Hematopoietic multipotent progenitor cell treated with erythropoietin and hydrocortisone succinate and interleukin-3 and kit ligand, for 15 days (in vitro differentiated cells): ENCODE measurements around the gene ERO1A.
A peak's percentile ranks its signal among the peaks of the same experiment; 100 is the strongest.

Experiments
- DNase-seq: peaks from one replicate; pipeline ENCODE4 v3.0.0-alpha.2; 2015; ENCODE audit warnings: low spot score

The ERO1A gene

DNA sequence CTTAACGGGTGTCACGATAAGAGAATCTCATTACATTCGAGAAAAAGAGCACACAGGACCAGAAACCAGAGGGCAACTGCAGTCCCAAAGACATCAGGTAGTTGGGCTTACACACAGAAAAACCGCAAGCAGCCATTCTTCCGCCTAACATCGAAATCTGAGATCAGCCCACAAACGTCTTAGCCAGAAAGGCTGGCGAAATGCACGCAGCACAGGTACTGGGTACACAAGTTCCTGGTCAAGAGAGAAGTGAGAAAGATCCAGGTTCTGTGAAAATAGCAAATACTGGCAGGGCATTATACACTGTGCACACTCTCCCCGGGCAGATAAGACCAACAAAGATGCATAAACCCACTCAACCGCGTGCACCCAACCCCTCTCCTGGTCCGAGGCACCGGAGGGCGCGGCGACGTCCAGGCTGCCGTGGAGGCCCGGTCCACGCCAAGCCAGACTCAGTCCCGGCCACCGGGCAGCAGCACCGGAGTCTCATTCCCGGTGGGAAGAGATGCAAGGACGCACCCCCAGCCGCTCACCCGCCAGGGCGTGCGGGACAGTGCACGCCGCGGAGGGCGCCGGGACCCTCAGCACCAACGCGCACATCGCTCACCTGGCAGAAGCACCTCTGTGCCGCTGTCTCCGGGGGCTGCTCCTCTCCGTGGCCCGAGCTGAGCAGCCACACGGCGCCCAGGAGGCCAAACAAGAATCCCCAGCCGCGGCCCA lies 437 bp downstream of the ERO1A start:
- DNase-seq: peak; percentile 15

GRCh38 chr14:52693532-52693931 lies 1.8 kb downstream of the ERO1A start:
- DNase-seq: no peak

GRCh38 chr14:52693036-52693435 lies 2.3 kb downstream of the ERO1A start:
- DNase-seq: no peak

DNA sequence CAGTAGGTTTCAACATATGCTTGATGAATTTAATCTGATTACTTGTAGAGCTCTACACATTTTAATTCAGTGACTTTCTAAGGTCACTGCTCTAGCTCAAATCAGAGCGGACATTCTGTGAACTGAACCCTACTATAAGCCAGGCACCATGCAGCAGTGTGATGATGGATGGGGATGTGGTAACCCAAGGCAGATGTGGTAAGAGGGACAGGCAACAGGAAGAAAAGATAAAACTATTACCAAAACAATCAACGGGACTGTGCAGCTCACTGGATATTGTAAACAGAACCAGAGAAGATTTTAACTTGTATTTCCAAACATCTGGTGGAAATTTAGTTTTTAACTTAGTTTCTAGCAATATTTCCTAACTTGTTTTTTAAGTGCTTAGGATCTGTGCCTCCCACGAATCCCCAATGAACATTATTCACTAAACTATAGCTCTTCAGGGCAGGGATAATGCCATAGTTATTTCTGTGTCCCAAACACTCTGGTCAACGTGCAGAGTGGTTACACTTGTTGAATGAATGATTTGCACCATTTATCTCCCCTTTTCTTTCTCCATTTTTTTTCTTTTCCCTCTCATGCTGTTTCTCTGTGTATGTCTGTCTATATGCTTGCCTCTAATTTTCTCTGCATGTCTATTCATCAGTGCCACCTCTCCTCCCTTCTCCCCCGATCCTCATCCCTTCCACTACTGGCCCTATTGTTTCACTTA lies 3.0 kb downstream of the ERO1A start:
- no peak for DNase-seq

- no peak for DNase-seq
These were observed 4.2 kb downstream of the ERO1A start for GRCh38 chr14:52690983-52691760.

- no peak for DNase-seq
These were observed 9.2 kb downstream of the ERO1A start for GRCh38 chr14:52686176-52686575.

- no peak for DNase-seq
These were observed 11.3 kb downstream of the ERO1A start for GRCh38 chr14:52683985-52684520.

GRCh38 chr14:52678591-52678990 lies 16.8 kb downstream of the ERO1A start:
- no peak for DNase-seq

GRCh38 chr14:52663850-52664249 lies 31.5 kb downstream of the ERO1A start:
- no peak for DNase-seq

DNA sequence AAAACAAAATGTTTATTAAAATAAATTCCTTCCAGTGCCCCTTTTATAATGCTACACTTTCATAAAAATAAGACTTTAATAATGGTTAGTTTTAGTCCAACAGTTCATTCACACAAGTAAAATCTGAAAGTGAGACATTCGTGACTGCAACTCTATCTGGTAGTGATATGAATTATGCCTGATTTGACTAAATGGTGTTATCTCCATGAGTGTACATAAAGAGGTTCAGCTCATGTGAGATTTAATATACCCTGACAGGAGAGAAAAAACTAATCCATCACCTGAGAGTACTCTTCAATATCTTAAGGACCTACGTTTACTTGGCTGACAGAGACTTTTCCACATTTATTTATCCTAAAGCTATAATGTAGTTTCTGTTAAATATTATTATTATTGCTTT lies 34.0 kb downstream of the ERO1A start:
- no peak for DNase-seq

- no peak for DNase-seq
These were observed 34.5 kb downstream of the ERO1A start for GRCh38 chr14:52660832-52661231.

DNA sequence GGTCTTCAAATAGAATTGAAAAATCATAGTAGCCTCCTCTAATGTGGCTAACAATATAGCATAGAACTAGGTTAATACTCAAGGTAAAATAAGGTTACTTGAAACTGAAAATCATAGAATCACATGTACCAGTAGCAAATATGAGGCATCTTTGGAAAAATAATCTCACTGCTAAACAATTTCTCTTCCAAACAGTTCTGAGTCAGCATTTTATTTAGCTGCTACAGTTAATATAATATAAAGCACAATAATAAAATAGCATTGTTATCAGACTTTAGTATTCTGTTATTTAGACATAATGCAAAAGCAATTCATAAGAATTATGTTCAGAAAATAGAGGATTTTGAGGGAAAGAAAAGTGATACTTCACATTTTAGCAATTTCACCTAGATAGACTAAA lies 35.0 kb downstream of the ERO1A start:
- no peak for DNase-seq

DNA sequence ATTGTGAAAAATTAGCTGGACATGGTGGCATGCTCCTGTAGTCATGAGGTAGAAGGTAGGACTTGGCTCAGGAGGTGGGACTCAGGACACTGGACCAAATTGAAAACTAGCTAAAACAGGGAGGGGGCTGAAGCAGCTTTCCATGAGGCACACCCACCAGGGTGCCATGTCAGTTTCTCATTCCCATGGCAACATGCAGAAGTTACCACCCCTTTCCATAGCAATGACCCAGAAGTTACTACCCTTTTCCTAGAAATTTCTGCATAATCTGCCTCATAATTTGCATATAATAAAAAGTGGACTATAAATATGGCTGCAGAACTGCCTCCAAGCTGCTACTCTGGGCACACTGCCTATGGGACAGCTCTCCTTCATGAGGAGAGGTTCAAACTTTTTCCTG lies 38.5 kb downstream of the ERO1A start:
- DNase-seq: no peak

DNA sequence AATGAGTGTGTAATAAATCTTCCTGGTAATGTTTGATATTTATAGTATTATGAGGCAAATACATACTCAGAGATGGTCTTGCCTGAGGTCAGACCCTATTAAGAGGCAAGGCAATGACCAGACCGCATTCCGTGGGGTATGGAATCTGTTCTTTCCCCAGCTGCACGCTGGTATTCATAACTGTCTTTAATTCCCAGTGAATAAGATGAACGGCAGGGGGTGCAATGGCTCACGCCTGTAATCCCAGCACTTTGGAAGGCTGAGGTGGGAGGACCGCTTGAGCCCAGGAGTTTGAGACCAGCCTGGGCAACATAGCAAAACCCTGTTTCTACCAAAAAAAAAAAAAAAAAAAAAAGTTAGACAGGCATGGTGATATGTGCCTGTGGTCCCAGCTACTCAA lies 44.6 kb downstream of the ERO1A start:
- DNase-seq: no peak

- no peak for DNase-seq
These were observed 45.8 kb downstream of the ERO1A start for GRCh38 chr14:52649511-52649910.

GRCh38 chr14:52641745-52642144 lies 53.6 kb downstream of the ERO1A start:
- no peak for DNase-seq

DNA sequence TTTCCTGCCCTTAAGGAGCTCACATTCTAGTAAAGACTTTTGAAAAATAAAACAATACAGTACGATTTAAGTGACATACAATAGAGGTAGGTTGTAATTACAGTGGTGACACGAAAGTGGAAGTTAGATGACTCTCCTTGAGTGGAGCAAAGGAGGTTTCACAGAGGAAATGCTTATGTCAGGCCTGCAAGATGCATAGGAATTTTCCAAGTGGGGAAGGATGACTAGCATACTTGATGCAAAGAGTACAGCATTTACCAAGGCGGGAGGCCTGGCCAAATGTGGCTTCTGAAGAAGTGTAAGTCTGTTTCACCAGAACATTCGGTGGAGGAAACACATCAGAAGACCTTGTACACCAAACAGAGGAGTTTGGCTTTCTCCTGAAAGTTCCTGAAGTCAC lies 55.2 kb downstream of the ERO1A start:
- no peak for DNase-seq

GRCh38 chr14:52619687-52620086 lies 75.7 kb downstream of the ERO1A start:
- DNase-seq: no peak

GRCh38 chr14:52618602-52619001 lies 76.8 kb downstream of the ERO1A start:
- no peak for DNase-seq

- no peak for DNase-seq
These were observed 85.2 kb downstream of the ERO1A start for GRCh38 chr14:52610187-52610586.

DNA sequence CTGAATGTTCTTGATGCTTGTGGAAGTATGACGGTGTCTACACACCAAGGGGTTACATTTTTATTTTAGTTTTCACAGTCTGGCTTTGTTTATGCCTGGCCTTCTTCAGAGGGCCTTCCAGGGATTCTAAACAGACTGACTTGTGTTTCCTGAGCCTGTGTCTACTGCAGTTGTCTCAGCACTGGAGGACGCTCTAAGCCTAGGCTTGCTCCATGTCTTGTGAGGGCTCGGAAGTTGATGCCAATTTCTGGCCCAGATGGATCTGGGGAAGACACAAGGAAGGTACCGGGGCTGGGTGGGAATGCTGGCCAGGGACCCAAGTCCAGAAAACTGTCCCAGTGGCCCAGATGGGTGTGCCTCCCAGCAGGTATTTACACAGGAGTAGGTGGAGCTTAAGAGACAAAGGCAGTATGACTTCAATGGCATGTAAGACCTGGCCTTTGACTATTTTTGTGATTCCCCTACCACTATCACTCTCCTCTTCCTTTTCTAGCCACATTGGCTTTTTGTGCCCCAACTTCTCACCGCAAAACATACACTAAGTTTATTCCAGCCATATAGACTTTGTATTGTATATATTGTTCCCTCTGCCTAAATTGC lies 85.8 kb downstream of the ERO1A start:
- no peak for DNase-seq

- no peak for DNase-seq
These were observed 88.3 kb downstream of the ERO1A start for GRCh38 chr14:52607061-52607460.
